ENCODE data around the gene LMF1. TPM values are rescaled to one million over a fixed set of nuclear protein-coding genes. Genes with fewer than 3 reads are reported as not detected.

Gene LMF1
- total RNA-seq, 1 donor from 2014 or later: 19.6 TPM

- no peak for DNase-seq (ENCODE audit: low spot score)
Observed at GRCh38 chr16:813916-814412, 156.8 kb downstream of the LMF1 start.

GRCh38 chr16:813204-813915 is 157.4 kb downstream of the LMF1 start:
- DNase-seq (ENCODE audit: low spot score): no peak

- DNase-seq (ENCODE audit: low spot score): no peak
Observed at GRCh38 chr16:808085-808386, 162.7 kb downstream of the LMF1 start.

GRCh38 chr16:807347-808084 is 163.3 kb downstream of the LMF1 start:
- DNase-seq (ENCODE audit: low spot score): peak; percentile 94

- DNase-seq (ENCODE audit: low spot score): no peak
Observed at GRCh38 chr16:805474-805873, 165.3 kb downstream of the LMF1 start.

- no peak for DNase-seq (ENCODE audit: low spot score)
Observed at GRCh38 chr16:804193-805048, 166.4 kb downstream of the LMF1 start.

- DNase-seq (ENCODE audit: low spot score): no peak
Observed at GRCh38 chr16:803754-804080, 167.1 kb downstream of the LMF1 start.

Other genes with a start within 250 kb of the LMF1 start
- gene ANTKMT, start 249.8 kb downstream of the LMF1 start, total RNA-seq: 54.7 TPM
- gene CCDC78, start 244.5 kb downstream of the LMF1 start, total RNA-seq: 3.3 TPM
- 13.4 TPM for gene HAGHL, start 243.9 kb downstream of the LMF1 start, total RNA-seq
- 47.1 TPM for gene CIAO3, start 230.0 kb downstream of the LMF1 start, total RNA-seq
- gene MSLN, start 210.2 kb downstream of the LMF1 start, total RNA-seq: 53.1 TPM
- gene RPUSD1, start 182.6 kb downstream of the LMF1 start, total RNA-seq: 18.5 TPM
- gene CHTF18, start 182.4 kb downstream of the LMF1 start, total RNA-seq: 17.3 TPM
- not detected for gene GNG13, start 170.2 kb downstream of the LMF1 start, total RNA-seq
- 1.4 TPM for gene SOX8, start 10.8 kb upstream of the LMF1 start, total RNA-seq
- gene SSTR5, start 101.8 kb upstream of the LMF1 start, total RNA-seq: 5.8 TPM
- not detected for gene C1QTNF8, start 125.3 kb upstream of the LMF1 start, total RNA-seq
- 133 TPM for gene CACNA1H, start 182.1 kb upstream of the LMF1 start, total RNA-seq